Smooth muscle cell of bladder (primary cell): ENCODE results near the gene LRRC75A. TPM values are rescaled to one million over a fixed set of nuclear protein-coding genes. Genes with fewer than 3 reads are reported as not detected.

Experiments
- total RNA-seq: library from RNA; depleted of rRNA; stranded (reverse); fragments of >200 nt; gene quantifications from 2 replicates; pipeline ENCODE4 v1.2.3, GENCODE V29; 2014

LRRC75A gene
- total RNA-seq: 0.71 and 0.83 TPM in 2 replicates

GRCh38 chr17:16491703-16492612 is at the start of gene LRRC75A:
LRRC75A (minus strand) TSS chr17:16492193; CDS start chr17:16491990, 203 bp downstream.

DNA sequence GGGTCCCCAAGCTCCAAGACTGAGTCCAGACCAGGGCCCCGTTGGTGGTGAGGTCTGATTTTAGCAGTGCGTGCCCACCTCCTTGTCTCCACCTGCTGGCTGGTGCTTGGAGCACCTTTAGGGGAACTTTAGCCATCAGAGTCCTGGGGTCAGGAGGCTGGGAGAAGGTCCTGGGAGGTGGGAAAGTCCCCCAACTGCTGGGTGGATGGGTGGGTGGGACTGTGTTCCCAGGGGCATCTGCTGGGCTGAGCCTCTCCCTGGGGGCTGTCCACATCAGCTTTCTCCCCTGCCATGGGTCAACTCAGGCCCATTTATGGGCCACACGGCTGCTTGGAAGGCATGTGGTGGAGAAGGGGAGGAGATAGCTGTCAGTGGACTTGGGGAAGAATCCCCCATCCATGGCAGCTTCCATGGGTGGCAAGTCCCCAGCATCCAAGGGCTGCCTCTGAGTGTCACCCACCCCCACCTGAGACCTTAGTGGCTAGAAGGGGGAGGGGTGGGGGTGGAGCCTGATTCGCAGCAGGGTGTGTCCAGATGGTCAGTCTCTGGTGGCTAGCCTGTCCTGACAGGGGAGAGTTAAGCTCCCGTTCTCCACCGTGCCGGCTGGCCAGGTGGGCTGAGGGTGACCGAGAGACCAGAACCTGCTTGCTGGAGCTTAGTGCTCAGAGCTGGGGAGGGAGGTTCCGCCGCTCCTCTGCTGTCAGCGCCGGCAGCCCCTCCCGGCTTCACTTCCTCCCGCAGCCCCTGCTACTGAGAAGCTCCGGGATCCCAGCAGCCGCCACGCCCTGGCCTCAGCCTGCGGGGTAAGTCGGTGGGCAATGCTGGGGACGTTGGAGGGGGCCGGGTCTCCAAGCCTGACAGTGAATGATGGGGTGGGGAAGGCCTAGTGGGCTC is 76.7 kb downstream of the LRRC75A start, which contains the start of gene TRPV2:
TSS of gene TRPV2 (plus strand) at position 541 of the 894 bp plus-strand sequence. CDS start 2,098 bp downstream, outside the sequence.

Other genes starting within 250 kb of the LRRC75A start
- 14.1 and 21.9 TPM in 2 replicates for gene CENPV, start 138.7 kb downstream of the LRRC75A start, total RNA-seq
- gene UBB, start 111.1 kb downstream of the LRRC75A start, total RNA-seq: 4,404 and 4,718 TPM in 2 replicates
- gene TRPV2, start 76.6 kb downstream of the LRRC75A start, total RNA-seq: 36.6 and 45.6 TPM in 2 replicates
- 4.8 and 5.3 TPM in 2 replicates for gene ZNF287, start 77.0 kb upstream of the LRRC75A start, total RNA-seq
- 4.0 and 4.1 TPM in 2 replicates for gene ZNF624, start 161.7 kb upstream of the LRRC75A start, total RNA-seq
- gene CCDC144A, start 198.0 kb upstream of the LRRC75A start, total RNA-seq: 1.1 and 3.5 TPM in 2 replicates